Adrenal gland (tissue), 5 donors: ENCODE data around the gene TAF5L.

Experiments
- CTCF ChIP-seq, 6 experiments: fragments of 450-650 bp in 4 of 6; fragments of 200-600 bp in 2 of 6; sonication (generic) in 1 of 6; IDR thresholded peaks; 1 replicate in 5 of 6; 2 replicates in 1 of 6; pipeline versions ENCODE4 v1.5.1 to v1.8.0; 2016 to 2021; ENCODE audit warnings: antibody characterized with exemption in 6 of 6, mild to moderate bottlenecking in 2 of 6, moderate library complexity in 1 of 6
- POLR2A ChIP-seq, 2 donors: fragments of 450-650 bp; IDR thresholded peaks; one replicate each; pipeline ENCODE4 v1.6.1; 2017; ENCODE audit warnings: antibody characterized with exemption in 2 of 2, mild to moderate bottlenecking in 2 of 2, moderate library complexity in 1 of 2
- donor health status: DM: no; HTN: no; CAD: no.

GRCh38 chr1:229648406-229648805, 22.5 kb upstream of the TAF5L start:
- TF ChIP-seq CTCF (IDR thresholded peaks at IDR 0.05) (no peak), POLR2A (IDR thresholded peaks at IDR 0.05) (no peak)
